Liver (tissue), 9 donors: Measurements from ENCODE around the gene SETD3. TPM values are rescaled to one million over a fixed set of nuclear protein-coding genes. Genes with fewer than 3 reads are reported as not detected.

Experiments
- DNase-seq: peaks from one replicate; pipeline ENCODE4 v3.0.0-alpha.2; 2017; ENCODE audit warnings: low spot score
- H3K27ac ChIP-seq, 2 donors: one replicate each; pipeline ENCODE4 v1.7.0; 2013; ENCODE audit warnings: inconsistent platforms in 2 of 2, low read length in 2 of 2, control low read depth in 1 of 2, low read depth in 1 of 2, mild to moderate bottlenecking in 1 of 2
- H3K27me3 ChIP-seq, 4 donors: one replicate each; pipeline versions ENCODE4 v1.6.1 to v1.7.0; 2013; ENCODE audit warnings: low read length in 3 of 4, inconsistent platforms in 1 of 4, mild to moderate bottlenecking in 1 of 4, moderate library complexity in 1 of 4; ENCODE audit not compliant: control insufficient read depth in 4 of 4, insufficient read depth in 4 of 4
- H3K36me3 ChIP-seq, 4 donors: one replicate each; pipeline versions ENCODE4 v1.6.1 to v1.7.0; 2013; ENCODE audit warnings: low read length in 3 of 4, mild to moderate bottlenecking in 3 of 4, low read depth in 1 of 4, moderate library complexity in 1 of 4; ENCODE audit not compliant: control insufficient read depth in 4 of 4, insufficient read depth in 3 of 4
- H3K4me1 ChIP-seq, 4 donors: one replicate each; pipeline versions ENCODE4 v1.6.1 to v1.7.0; 2013; ENCODE audit warnings: low read length in 3 of 4, mild to moderate bottlenecking in 3 of 4, moderate library complexity in 1 of 4; ENCODE audit not compliant: control insufficient read depth in 4 of 4, insufficient read depth in 4 of 4
- H3K4me3 ChIP-seq, 3 donors: one replicate each; pipeline versions ENCODE4 v1.6.1 to v1.7.0; 2013; ENCODE audit warnings: low read length in 3 of 3, control low read depth in 1 of 3, low read depth in 1 of 3, mild to moderate bottlenecking in 1 of 3
- H3K9ac ChIP-seq, 2 donors: one replicate each; pipeline ENCODE4 v1.7.0; 2013; ENCODE audit warnings: low read length in 2 of 2, mild to moderate bottlenecking in 2 of 2, moderate library complexity in 2 of 2, control low read depth in 1 of 2, low read depth in 1 of 2
- H3K9me3 ChIP-seq, 4 donors: one replicate each; pipeline versions ENCODE4 v1.6.1 to v1.7.0; 2013; ENCODE audit warnings: low read length in 3 of 4; ENCODE audit not compliant: control insufficient read depth in 4 of 4
- EGR1 ChIP-seq, 2 donors: IDR thresholded peaks; 2 replicates each; pipeline ENCODE4 v1.6.1; 2016 to 2018; ENCODE audit warnings: antibody characterized with exemption in 2 of 2, low read depth in 2 of 2
- FOXA1 ChIP-seq: IDR thresholded peaks from 2 replicates; pipeline ENCODE4 v1.6.1; 2016; ENCODE audit warnings: antibody characterized with exemption
- FOXA2 ChIP-seq: IDR thresholded peaks from 2 replicates; pipeline ENCODE4 v1.6.1; 2016; ENCODE audit warnings: antibody characterized with exemption
- GABPA ChIP-seq, 2 donors: IDR thresholded peaks in 1 of 2; conservative IDR thresholded peaks in 1 of 2; 2 replicates each; pipeline ENCODE4 v1.6.1; 2016; ENCODE audit warnings: antibody characterized with exemption in 2 of 2, mild to moderate bottlenecking in 1 of 2, moderate library complexity in 1 of 2
- HNF4A ChIP-seq, 2 donors: conservative IDR thresholded peaks; 2 replicates each; pipeline ENCODE4 v1.6.1; 2016; ENCODE audit warnings: antibody characterized with exemption in 2 of 2, mild to moderate bottlenecking in 2 of 2
- HNF4G ChIP-seq: IDR thresholded peaks from 2 replicates; pipeline ENCODE4 v1.6.1; 2016; ENCODE audit warnings: antibody characterized with exemption
- JUND ChIP-seq, 2 donors: IDR thresholded peaks; 2 replicates each; pipeline ENCODE4 v1.6.1; 2016; ENCODE audit warnings: antibody characterized with exemption in 2 of 2
- NR2F2 ChIP-seq: IDR thresholded peaks from 2 replicates; pipeline ENCODE4 v1.6.1; 2016; ENCODE audit warnings: antibody characterized with exemption
- RAD21 ChIP-seq, 2 donors: IDR thresholded peaks; 2 replicates each; pipeline ENCODE4 v1.6.1; 2016; ENCODE audit warnings: antibody characterized with exemption in 2 of 2, mild to moderate bottlenecking in 2 of 2
- RXRA ChIP-seq, 2 donors: IDR thresholded peaks; 2 replicates each; pipeline ENCODE4 v1.6.1; 2017 to 2018; ENCODE audit warnings: antibody characterized with exemption in 2 of 2, mild to moderate bottlenecking in 1 of 2
- SP1 ChIP-seq: IDR thresholded peaks from 2 replicates; pipeline ENCODE4 v1.6.1; 2018; ENCODE audit warnings: antibody characterized with exemption, mild to moderate bottlenecking
- TAF1 ChIP-seq: conservative IDR thresholded peaks from 2 replicates; pipeline ENCODE4 v1.6.1; 2016; ENCODE audit warnings: antibody characterized with exemption, mild to moderate bottlenecking
- YY1 ChIP-seq: IDR thresholded peaks from 2 replicates; pipeline ENCODE4 v1.6.1; 2016; ENCODE audit warnings: antibody characterized with exemption, mild to moderate bottlenecking
- WGBS: extraction: QIAGEN DNeasy Blood & Tissue Kit; methylation state at CpG from one replicate; pipeline ENCODE4 v1.1.7; 2013; 5-methylcytosine and 5-hydroxymethylcytosine counted together
- polyA plus RNA-seq, 2 donors: library from polyadenylated mRNA; stranded (reverse) in 1 of 2; unstranded in 1 of 2; fragments of 200-250 nt in 1 of 2; fragments of >200 nt in 1 of 2; fragmentation: Nextera tagmentation in 1 of 2; extraction: Ambion mirVana in 1 of 2; gene quantifications; one replicate each; pipeline versions ENCODE4 v1.2.1 to v1.2.3, GENCODE V29; 2013 to 2015
- total RNA-seq, 2 donors: library from RNA; depleted of rRNA; stranded (reverse); fragments of >200 nt; gene quantifications; one replicate each; pipeline ENCODE4 v1.2.3, GENCODE V29; 2014
- TF ChIP-seq, protein P1 (sequence below): IDR thresholded peaks from 2 replicates; pipeline ENCODE4 v1.6.1; 2016; ENCODE audit warnings: antibody characterized with exemption, mild to moderate bottlenecking
- TF ChIP-seq, protein P2 (sequence below): IDR thresholded peaks from 2 replicates; pipeline ENCODE4 v1.6.1; 2016; ENCODE audit warnings: antibody characterized with exemption
- TF ChIP-seq, protein P3 (sequence below): IDR thresholded peaks from 2 replicates; pipeline ENCODE4 v1.6.1; 2016; ENCODE audit warnings: antibody characterized with exemption
- TF ChIP-seq, protein P4 (sequence below): fragments of 150-350 bp; IDR thresholded peaks from 2 replicates; pipeline ENCODE4 v1.5.1; 2017; ENCODE audit warnings: improper control_type of control experiment, low read depth, low read length; ENCODE audit not compliant: missing input control
- donor health status: healthy.
- donor health status: healthy.
- donor health status: healthy.
- donor health status: healthy.
- donor health status: healthy.

SETD3 gene
- total and polyA plus RNA-seq, 4 donors = 18.7 to 39.7 (median 19.4) TPM

DNA sequence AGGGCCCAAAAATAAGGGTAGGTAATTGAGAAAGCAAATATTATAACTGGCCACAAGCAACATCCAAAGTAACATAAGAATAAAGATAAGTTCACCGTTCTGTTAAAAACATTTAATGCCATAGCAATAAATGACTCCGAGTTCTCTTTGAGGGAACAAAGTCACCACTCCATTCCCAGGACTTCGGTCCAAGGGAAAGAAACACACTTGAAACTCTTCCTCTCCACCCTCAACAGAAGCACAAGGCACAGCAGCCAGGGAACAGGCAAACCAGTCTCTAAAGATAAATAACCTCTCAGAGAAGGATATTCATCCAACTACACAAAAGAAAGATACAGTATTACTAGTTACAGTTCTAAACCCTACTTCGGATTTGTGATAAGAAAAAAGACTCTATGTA, 2.5 kb downstream of the SETD3 start (continued):
- TF ChIP-seq, protein P1, sequence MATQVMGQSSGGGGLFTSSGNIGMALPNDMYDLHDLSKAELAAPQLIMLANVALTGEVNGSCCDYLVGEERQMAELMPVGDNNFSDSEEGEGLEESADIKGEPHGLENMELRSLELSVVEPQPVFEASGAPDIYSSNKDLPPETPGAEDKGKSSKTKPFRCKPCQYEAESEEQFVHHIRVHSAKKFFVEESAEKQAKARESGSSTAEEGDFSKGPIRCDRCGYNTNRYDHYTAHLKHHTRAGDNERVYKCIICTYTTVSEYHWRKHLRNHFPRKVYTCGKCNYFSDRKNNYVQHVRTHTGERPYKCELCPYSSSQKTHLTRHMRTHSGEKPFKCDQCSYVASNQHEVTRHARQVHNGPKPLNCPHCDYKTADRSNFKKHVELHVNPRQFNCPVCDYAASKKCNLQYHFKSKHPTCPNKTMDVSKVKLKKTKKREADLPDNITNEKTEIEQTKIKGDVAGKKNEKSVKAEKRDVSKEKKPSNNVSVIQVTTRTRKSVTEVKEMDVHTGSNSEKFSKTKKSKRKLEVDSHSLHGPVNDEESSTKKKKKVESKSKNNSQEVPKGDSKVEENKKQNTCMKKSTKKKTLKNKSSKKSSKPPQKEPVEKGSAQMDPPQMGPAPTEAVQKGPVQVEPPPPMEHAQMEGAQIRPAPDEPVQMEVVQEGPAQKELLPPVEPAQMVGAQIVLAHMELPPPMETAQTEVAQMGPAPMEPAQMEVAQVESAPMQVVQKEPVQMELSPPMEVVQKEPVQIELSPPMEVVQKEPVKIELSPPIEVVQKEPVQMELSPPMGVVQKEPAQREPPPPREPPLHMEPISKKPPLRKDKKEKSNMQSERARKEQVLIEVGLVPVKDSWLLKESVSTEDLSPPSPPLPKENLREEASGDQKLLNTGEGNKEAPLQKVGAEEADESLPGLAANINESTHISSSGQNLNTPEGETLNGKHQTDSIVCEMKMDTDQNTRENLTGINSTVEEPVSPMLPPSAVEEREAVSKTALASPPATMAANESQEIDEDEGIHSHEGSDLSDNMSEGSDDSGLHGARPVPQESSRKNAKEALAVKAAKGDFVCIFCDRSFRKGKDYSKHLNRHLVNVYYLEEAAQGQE = no peak

GRCh38 chr14:99476864-99477263, 3.8 kb downstream of the SETD3 start:
- no peak overlapping the region for H3K4me3 ChIP-seq
- no peaks in the 10 kb centered on the region for H3K36me3 ChIP-seq
- H3K9ac ChIP-seq = no peak overlapping the region
- no peak overlapping the region for H3K27ac ChIP-seq
- 60% methylated on average over 1 of the region's 1 CpG for WGBS
- H3K27me3 ChIP-seq = no peaks in the 10 kb centered on the region
- DNase-seq = no peak
- H3K9me3 ChIP-seq = no peaks in the 10 kb centered on the region
- TF ChIP-seq, protein P2, sequence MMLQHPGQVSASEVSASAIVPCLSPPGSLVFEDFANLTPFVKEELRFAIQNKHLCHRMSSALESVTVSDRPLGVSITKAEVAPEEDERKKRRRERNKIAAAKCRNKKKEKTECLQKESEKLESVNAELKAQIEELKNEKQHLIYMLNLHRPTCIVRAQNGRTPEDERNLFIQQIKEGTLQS = no peak
- TF ChIP-seq HNF4G = no peak
- no peak for TF ChIP-seq FOXA1
- no peak for TF ChIP-seq GABPA (IDR thresholded peaks at IDR 0.05 in 1 of 2, conservative IDR thresholded peaks at IDR 0.05 in 1 of 2)
- TF ChIP-seq, protein P1 = no peak
- TF ChIP-seq YY1 = no peak
- TF ChIP-seq HNF4A (conservative IDR thresholded peaks at IDR 0.05) = no peak
- TF ChIP-seq FOXA2 = no peak
- H3K4me1 ChIP-seq = peaks cover 0 to 31% (median 25%) of the 10 kb centered on the region in 4 donors

DNA sequence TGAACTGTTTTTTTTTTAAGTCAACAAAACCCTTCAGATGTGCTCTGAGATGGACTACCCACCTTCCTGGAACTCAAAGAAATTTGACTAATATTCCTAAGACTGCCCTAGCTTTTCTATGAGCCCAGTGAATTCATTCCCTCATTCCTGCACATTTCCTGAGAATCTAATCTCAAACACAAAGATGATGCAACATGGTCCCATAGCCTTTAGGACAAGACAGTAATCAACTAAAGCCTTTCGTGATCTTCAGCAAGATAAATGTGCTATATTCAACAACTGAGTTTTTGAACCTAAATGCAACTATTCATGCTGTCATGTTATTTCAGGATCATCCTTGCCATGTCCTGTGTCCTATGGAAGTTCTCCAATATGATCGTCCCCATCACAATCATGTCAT, 5.0 kb downstream of the SETD3 start:
- Histone ChIP-seq H3K9me3 (no peaks in the 10 kb centered on the region), H3K36me3 (no peaks in the 10 kb centered on the region), H3K27ac (no peak overlapping the region), H3K4me3 (no peak overlapping the region), H3K4me1 (peaks cover 0 to 30% (median 24%) of the 10 kb centered on the region in 4 donors), H3K27me3 (no peaks in the 10 kb centered on the region), H3K9ac (no peak overlapping the region)
- WGBS = 69% methylated on average over 2 of the region's 2 CpGs
- DNase-seq = no peak
- TF ChIP-seq EGR1 (IDR thresholded peaks at IDR 0.05; ENCODE audit: low read depth in 2 of 2) (no peak), SP1 (no peak), NR2F2 (no peak), YY1 (no peak), TAF1 (no peak), FOXA1 (no peak), RAD21 (IDR thresholded peaks at IDR 0.05) (no peak), RXRA (IDR thresholded peaks at IDR 0.05) (no peak), HNF4A (conservative IDR thresholded peaks at IDR 0.05) (no peak), JUND (IDR thresholded peaks at IDR 0.05) (no peak), GABPA (IDR thresholded peaks at IDR 0.05 in 1 of 2, conservative IDR thresholded peaks at IDR 0.05 in 1 of 2) (no peak), FOXA2 (no peak), HNF4G (no peak)
- TF ChIP-seq, protein P2 = no peak
- TF ChIP-seq, protein P3, sequence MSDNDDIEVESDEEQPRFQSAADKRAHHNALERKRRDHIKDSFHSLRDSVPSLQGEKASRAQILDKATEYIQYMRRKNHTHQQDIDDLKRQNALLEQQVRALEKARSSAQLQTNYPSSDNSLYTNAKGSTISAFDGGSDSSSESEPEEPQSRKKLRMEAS = no peak
- TF ChIP-seq, protein P1 = no peak
- TF ChIP-seq, protein P4, sequence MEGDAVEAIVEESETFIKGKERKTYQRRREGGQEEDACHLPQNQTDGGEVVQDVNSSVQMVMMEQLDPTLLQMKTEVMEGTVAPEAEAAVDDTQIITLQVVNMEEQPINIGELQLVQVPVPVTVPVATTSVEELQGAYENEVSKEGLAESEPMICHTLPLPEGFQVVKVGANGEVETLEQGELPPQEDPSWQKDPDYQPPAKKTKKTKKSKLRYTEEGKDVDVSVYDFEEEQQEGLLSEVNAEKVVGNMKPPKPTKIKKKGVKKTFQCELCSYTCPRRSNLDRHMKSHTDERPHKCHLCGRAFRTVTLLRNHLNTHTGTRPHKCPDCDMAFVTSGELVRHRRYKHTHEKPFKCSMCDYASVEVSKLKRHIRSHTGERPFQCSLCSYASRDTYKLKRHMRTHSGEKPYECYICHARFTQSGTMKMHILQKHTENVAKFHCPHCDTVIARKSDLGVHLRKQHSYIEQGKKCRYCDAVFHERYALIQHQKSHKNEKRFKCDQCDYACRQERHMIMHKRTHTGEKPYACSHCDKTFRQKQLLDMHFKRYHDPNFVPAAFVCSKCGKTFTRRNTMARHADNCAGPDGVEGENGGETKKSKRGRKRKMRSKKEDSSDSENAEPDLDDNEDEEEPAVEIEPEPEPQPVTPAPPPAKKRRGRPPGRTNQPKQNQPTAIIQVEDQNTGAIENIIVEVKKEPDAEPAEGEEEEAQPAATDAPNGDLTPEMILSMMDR = no peak
